GM21526 (cell line): ENCODE data around the gene CRIM1.

Source experiments
- ATAC-seq: cut with Tn5 transposase; IDR thresholded peaks from one replicate; pipeline ENCODE4 v1.9.1; 2021; ENCODE audit warnings: moderate library complexity; ENCODE audit not compliant: unreplicated experiment, low FRiP score

The CRIM1 gene

GRCh38 chr2:36393738-36394256, 38.2 kb downstream of the CRIM1 start:
- ATAC-seq = no peak

GRCh38 chr2:36394804-36395203, 39.2 kb downstream of the CRIM1 start:
- no peak for ATAC-seq

DNA sequence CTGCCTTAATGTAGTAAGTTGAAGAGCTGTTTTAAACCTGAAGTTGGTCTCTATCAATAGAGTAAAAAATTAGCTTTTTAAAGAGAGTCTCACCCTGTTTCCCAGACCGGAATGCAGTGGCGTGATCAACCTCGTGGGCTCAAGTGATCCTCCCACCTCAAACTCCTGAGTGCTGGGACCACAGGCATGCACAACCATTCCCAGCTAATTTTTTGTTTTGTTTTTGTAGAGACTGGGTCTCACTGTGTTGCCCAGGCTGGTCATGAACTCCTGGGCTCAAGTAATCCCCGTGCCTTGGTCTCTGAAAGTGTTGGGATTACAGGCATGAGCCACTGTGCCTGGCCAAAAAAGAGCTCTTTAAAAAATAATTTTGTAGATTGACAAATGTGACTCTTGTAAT, 40.3 kb downstream of the CRIM1 start:
- no peak for ATAC-seq

DNA sequence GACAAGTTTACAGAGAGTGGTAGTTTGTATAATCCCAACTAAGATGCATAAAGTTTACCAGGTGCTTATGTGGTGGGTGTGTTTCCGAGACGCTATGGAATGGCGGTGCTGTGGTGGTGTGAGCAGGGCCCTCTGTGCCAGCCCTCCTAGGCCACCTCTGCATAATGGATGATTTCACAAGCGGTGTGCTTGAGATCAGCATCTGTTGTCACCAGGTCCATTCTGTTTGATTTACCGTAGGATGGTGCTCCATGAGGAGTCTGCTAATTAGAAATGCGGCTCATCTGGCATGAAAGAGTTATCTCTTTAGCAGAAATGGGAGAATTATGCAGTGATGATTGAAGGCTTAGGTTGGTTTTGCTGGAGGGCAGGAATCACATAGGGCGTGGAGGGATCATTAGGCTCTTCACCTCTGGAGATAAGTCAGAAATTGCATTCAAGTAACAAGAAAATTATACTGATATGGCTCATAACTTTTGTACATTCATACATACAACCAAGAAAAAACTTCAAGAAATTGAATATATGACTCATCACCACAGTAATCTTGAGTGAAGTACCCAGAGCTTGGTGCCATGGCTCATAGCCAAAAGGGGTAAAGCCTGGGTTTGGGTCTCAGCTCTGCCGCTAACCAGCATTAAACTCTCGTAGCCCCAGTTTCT, 41.4 kb downstream of the CRIM1 start:
- no peak for ATAC-seq

GRCh38 chr2:36397728-36398413, 42.3 kb downstream of the CRIM1 start:
- ATAC-seq = no peak

DNA sequence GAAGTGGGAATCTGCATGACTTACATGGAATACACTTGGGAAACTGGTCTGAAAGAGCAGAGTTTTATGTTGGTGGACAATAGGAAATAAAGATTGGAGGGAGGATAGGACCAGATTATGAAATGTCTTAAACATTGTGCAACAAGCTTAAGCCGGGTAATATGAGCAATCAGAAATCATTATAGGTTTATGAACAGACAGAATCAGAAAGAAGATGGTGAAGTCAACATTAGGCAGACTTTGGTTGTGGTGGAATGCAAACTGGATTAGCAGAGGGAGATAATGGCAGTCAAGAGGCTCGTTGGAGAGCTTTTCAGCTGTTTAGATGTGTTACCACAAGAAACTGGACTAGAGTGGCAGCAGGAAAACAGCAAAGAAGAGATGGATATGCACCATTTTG, 43.5 kb downstream of the CRIM1 start:
- ATAC-seq = no peak

- no peak for ATAC-seq
These were observed 48.2 kb downstream of the CRIM1 start for GRCh38 chr2:36403675-36404230.

- no peak for ATAC-seq
These were observed 48.7 kb downstream of the CRIM1 start for GRCh38 chr2:36404318-36404717.

DNA sequence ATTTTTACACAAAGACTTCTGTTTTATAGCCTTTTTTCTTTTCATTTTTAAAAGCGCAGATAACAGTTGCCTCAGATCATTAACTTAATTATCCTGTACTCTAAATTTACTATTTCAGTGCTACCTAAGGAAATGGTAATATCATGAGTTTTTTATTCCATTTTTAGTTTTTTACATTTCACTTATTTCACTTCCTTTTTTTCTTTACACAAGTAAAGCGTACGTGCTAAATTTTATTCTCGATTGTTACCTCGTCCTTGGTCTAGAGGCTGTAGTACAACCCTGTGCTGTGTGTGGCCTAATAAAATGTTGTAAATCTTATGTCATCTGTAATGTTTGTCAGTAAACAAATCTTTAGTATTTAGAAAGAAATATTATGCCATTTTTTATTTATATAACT, 49.2 kb downstream of the CRIM1 start:
- peak; percentile 81 for ATAC-seq

GRCh38 chr2:36405183-36405582, 49.6 kb downstream of the CRIM1 start:
- peak; percentile 22 for ATAC-seq

GRCh38 chr2:36406296-36406695, 50.7 kb downstream of the CRIM1 start:
- ATAC-seq = no peak

- ATAC-seq = no peak
These were observed 51.8 kb downstream of the CRIM1 start for GRCh38 chr2:36407413-36407812.

- ATAC-seq = no peak
These were observed 52.7 kb downstream of the CRIM1 start for GRCh38 chr2:36408198-36408703.

GRCh38 chr2:36409335-36409734, 53.8 kb downstream of the CRIM1 start:
- ATAC-seq = no peak

DNA sequence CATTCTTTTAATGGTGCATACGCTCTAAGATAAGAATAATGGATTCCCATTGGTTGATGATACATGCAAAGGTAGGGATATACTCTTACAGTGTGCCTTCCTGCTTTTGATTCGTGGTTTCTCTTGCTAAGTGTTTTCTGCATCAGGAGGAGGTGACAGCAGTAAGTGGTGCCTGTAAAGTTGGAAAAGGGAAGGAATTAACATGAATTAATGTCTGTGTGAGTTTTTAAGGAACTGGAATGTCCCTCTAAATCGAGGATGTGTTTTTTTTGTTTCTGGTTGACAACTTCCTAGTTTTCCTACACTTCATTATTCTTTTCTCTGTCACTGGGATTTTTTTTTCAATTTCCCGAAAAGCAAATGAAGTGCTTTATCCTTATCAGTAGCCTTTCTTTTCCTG, 54.4 kb downstream of the CRIM1 start:
- no peak for ATAC-seq

- no peak for ATAC-seq
These were observed 55.1 kb downstream of the CRIM1 start for GRCh38 chr2:36410681-36411080.

DNA sequence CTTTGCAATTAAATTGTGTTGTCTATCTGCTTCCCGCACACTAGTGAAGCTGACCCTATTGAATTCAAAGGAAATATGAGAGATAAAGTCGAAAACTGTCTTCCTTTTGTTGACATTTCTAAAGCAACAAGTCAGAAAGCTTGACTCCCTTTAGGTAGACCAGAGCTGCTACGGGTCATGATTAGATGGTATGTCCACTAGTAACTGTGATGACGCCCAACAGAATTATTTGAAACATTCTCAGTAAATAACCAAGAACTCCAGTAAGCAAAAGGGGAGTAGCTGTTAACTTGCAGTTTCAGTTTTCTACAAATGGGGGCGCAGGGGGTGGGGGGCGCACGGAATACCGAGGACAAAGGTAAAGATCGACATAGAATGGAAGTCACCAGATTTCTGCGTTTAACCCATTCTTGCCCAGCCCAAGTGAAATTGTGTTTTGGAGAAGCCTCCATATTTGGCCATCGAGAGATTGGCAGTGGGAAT, 56.4 kb downstream of the CRIM1 start:
- ATAC-seq = no peak

DNA sequence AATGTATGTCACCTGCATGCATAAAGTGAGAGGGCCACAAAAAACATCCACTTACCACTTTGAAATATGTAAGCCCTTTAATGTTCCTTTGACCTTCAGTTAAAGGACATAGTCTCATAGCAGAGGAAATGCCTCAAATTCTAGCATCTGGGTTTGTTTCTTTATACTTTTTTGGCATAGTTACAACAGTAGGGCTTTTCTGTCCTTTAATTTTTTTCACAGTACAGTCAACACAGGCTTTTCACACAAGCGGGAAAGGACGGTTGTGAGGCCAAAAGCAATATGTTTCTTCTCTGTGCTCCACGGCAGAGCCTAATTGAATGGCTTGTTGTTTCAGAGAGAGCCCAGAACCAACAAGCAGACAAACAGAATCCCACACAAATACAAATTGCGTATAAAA, 57.6 kb downstream of the CRIM1 start:
- no peak for ATAC-seq

GRCh38 chr2:36414307-36414706, 58.7 kb downstream of the CRIM1 start:
- ATAC-seq = no peak

DNA sequence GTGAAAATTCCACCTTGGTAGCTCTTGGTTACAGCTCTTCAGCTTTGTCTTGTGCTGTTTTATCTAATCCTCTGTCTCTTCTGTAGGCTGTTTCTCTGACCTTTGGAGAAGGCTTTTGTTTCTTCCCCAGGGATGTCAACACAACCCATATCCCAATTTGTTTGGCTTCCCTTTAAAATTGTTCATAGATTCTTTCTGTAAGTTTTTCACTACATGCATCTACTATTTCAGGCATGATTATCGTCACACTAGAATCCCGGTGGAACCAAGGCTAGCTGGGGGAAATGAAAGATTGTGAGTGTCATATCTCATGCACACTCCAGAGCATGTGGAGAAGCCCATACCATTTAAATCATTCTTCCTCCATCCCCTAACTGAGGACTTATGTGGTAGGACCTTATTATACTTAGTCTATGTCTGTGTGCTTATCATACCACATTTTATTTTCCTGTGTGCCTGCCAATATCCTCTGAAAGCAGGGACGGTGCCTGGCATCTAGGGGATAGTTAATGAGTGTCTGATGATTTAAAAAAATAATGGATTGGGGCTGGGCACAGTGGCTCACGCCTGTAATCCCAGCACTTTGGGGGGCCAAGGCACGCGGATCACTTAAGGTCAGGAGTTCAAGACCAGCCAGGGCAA, 59.9 kb downstream of the CRIM1 start:
- ATAC-seq = no peak
